ENCODE measurements around the gene LINGO4.

LINGO4 gene

GRCh38 chr1:151805066-151805820, at the start of gene LINGO4:
TSS of gene LINGO4 (minus strand) at chr1:151805419. CDS start at chr1:151802704, 2,715 bp downstream.
- DNase-seq (ENCODE audit: low read depth in 2 of 2) = no peak

- DNase-seq (ENCODE audit: low read depth in 2 of 2) = no peak
These were observed 49.4 kb upstream of the LINGO4 start for GRCh38 chr1:151854658-151855057.

DNA sequence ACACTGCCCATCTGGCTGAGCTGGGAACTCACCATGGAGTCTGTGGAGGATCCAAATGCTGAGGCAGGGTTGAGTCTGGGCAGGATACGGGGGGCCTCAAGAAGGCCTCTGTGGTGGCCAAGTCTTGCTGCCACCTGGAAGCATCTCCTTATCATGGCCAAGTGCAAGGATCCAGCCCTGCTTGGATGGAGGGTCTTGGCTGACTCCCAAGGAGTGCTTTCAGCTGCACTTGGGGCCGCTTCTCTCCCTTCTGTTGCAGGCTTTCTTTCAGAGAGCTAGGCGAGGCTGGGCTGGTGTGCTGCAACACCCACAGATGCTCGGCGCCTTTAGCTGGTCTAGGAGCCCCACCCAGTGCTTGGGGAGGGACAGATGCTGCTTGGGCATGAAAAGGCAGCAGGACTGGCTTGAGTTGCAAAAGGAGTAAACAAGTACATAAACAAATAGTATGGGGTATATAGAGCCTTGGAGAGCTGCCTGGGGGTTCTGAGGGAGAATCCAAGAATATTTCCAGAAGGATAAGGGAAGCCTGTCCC, 48.3 kb upstream of the LINGO4 start, which contains the start of gene THEM5:
Gene THEM5 (minus strand): TSS at position 302 of the 533 bp plus-strand sequence. CDS start 147 bp downstream, at position 155.
- DNase-seq (ENCODE audit: low read depth in 2 of 2) = no peak

DNA sequence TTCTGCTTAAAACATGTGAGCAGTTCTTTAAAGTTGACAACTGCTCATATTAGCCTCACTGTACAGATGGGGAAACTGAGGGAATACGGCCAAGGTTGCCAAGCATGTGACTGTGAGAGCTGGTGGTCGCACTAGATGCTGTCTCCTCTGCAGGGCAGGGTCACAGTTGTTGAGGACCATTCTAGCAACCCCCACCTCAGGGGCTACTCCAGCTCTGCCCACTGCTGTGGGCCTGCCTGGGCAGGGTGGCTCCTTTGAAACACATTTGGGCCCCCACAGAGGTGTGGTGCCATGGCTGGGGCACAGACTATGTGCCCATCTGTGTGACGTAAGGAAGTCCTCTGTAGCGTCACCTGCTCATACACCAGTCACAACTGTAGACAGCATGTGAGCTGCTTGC, 47.5 kb upstream of the LINGO4 start:
- DNase-seq (ENCODE audit: low read depth in 2 of 2) = no peak

DNA sequence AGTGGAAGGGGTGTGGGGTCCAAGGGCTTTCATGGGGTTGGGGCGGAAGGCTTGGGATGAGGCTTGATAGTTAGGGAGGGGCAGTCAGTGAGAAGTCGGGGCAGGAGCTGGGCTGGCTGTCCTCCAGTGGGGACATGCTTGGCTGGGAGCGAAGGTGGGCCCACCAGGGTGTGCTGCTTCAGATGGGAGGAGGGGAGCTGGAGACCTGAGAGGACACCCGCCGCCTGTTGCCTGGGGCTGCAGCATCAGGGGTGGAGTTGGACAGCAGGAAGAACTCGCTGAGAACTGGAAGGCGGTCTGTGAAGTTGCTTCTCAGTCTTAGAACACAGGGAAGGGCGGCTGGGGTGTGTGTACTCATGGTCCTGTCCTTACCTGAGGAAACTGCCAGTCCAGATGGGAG, 46.7 kb upstream of the LINGO4 start:
- DNase-seq (ENCODE audit: low read depth in 2 of 2) = no peak

GRCh38 chr1:151849871-151850270, 44.7 kb upstream of the LINGO4 start:
- DNase-seq (ENCODE audit: low read depth in 2 of 2) = no peak

GRCh38 chr1:151849126-151849525, 43.9 kb upstream of the LINGO4 start:
- no peak for DNase-seq (ENCODE audit: low read depth in 2 of 2)

DNA sequence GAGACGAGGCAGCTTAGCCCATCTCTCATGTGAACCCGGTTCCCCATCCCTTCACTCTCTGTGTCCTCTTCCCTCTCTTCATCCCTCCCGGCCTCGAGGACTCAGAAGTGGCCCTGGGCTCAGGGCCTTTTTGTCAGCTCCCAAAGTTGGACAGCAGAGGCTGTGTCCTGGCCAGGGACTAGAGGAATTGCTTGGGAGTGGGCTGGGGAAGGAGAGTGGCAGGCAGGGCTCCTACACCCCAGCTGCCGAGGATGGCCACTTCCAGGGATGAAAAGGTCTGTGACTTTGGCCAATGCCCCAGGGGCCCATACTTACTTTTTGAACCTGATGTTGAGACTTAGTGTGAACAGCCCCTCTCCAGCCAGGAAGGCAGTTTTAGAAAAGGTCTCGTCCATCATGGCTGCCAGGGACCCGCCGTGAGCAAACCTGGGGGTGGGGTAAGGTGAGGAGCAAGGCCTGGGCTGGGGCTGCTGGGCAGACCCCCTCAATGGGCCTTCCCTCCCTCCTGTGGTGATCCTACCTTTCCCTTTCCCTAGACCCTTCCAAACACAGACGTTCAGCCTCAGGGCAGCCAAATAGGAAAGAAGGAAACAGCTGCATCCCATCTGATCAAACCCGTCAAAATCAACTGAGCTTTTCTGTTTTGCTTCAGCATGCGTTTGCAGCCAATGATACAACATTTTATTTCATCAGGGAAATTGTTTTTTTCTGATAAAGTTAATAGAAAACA, 42.8 kb upstream of the LINGO4 start:
- DNase-seq (ENCODE audit: low read depth in 2 of 2) = no peak

DNA sequence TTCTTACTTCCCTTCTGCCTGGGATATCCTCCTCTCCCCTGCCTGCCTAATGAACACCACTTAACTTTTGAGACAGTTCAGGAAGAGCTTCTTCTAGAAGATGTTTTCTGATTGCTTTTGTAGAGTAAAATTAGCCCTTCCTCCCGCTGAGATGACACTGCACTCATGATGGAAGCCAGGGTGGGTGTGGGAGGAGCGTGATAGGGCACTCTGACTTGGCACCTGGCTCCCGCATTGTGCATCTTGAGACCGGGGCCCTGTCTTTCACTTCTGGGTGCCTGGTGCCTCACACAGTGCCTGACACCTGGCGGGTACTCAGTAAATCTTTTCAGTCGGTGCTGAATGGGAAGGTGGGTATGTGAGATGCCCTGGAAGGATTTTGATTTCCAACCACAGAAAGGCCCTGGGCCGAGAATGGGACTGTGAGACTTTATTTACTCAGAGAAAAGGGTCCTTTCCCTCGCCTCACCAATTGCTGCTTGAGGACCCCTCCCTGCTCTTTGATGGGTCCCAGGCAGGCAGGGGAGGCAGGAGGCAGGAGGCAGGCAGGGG, 41.5 kb upstream of the LINGO4 start:
- no peak for DNase-seq (ENCODE audit: low read depth in 2 of 2)

- DNase-seq (ENCODE audit: low read depth in 2 of 2) = no peak
These were observed 40.9 kb upstream of the LINGO4 start for GRCh38 chr1:151846062-151846568.

GRCh38 chr1:151843398-151843797, 38.2 kb upstream of the LINGO4 start:
- DNase-seq (ENCODE audit: low read depth in 2 of 2) = no peak

GRCh38 chr1:151841141-151841540, 35.9 kb upstream of the LINGO4 start:
- DNase-seq (ENCODE audit: low read depth in 2 of 2) = no peak

DNA sequence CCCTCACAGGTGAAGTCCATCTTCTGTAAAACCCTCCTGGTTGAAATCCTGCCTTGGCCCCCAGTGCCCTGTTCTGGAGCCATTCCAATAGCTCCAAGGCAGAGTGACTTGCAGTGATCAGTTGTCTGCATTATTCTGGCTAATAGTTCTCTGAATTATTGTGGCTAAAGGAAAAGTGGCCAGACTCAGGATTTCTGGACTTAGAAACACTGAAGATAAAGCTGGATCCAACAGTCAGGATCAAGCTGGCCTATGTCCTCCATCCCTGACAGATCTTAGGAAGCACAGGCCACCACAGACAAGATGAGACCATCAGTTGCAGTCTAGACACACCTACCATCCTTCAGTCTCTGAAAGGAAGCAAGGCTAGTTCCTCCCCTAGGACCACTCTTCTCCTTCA, 35.2 kb upstream of the LINGO4 start:
- DNase-seq (ENCODE audit: low read depth in 2 of 2) = no peak

DNA sequence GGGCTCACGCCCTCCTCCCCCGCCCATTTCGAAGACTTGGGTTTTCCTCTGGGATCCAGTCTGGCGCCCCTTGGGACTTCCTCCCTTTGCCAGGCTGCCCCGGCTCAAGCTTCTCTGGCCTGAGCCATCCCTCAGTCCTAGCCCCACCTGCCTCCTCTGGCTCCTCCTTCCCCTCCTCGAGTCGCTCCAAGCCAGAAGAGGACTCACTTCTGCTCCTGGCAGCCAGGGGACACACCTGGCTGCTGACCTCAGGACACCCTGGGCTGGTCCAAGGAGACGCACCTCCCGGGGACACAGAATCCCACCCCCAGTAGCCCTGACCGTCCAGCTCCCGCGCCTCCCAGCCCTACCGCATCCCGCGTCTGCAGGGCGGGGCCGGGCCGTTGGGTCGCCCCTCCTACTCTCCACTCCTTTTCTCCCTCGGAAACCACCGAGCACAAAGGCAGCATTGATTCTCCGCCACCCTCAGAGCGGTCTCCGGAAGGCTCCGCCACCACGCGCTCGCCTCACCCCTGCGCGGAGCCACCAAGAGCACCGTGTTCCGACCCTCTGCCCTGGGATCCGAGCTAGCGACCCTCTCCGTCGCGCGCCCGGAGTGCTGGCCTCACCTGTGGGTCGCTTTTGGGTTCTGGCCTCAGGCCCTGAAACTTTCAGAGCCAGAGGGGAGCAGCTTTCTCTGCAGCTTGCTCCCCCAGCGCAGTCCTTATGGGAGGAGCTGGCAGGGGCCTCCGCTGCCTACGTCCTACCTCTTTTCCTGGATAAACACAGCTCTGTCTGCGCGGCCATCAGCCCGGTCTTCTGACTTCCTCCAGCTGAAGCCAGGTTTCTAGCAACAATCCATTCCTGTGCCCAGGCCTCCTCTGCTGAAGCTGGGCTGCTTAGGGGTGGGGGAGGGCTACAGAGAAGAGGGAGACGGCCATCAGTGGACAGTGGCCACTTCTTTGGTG, 34.5 kb upstream of the LINGO4 start, which contains the start of gene C2CD4D:
Gene C2CD4D (minus strand): TSS at position 364 of the 947 bp plus-strand sequence. CDS start 831 bp downstream, outside the sequence.
- DNase-seq (ENCODE audit: low read depth in 2 of 2) = peak; percentile 42 to 65

GRCh38 chr1:151839082-151839412, 33.8 kb upstream of the LINGO4 start:
- DNase-seq (ENCODE audit: low read depth in 2 of 2) = no peak

DNA sequence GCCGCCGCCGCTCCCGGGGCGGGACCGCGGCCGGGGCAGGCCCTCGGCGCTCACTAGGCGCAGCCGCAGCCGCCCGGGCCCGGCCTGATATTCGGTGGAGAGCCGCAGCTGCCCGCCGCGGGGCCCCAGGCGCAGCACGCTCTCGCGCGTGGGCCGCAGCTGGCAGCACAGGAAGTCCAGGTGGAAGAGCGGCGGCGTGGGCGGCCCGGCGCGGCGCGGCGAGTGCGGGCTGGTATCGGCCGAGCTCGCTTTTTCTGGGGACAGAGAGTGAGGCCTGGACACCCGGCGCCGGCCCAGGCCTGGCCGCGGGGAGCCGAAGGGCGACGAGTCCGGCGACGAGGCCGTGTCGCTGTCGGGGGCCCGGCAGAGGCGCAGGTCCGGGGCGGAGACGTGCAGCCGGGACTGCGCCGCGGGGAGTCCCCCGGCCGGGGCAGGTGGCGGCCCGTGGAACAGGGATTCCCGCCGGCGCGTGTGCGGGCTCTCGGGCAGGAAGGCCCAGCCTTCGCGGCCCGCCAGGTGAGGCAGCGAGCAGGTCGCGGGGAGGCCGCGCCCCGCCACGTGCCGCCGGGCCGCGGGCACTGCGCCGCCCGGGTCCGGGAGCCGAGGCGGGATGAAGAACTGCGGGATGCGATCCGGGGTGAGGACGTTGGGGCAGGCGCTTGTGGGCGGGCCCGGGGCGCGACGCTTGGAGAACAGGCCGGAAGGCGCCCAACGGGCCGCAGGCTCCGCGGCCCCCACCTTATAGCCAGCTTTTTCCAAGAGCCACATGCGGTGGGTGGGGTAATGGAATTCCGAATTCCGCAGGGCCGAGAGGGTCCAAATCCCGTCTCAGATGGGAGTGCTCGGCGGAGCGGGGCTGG, 33.2 kb upstream of the LINGO4 start:
- no peak for DNase-seq (ENCODE audit: low read depth in 2 of 2)

DNA sequence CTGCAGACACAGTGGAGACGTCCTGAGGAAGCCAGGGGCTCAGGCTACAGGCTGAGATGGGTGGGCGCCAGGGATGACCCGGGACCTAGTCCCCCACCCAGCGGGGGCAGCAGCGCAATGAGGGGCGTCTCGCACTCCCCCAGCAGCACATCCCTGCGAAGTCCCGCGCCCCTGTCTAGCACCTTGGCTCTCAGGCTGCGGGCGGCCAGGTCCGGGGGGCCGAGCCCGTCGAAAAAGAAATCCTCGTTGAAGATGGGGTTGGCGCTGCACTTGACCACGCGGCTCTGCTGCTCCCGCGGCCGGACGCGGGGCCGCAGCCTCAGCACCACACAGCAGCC, 32.6 kb upstream of the LINGO4 start:
- no peak for DNase-seq (ENCODE audit: low read depth in 2 of 2)

DNA sequence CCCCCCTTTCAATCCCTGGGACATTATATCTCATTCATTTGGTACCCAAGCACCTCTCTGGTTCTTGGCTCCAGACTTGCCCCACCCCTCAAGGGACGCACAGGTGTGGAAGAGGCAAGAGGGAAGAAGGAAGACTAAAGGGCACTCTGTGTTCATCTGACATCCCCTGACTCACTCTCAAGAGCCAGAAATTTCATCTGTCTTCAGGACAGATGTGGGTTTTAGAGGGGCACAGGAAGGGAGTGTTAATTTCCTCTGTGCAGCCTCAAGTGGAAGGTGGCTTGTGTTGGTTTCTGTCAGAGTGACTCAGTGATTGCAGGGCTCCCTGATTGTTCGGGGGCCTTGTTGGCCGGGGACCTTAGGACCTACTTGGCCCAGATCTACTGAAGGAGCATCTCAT, 32.0 kb upstream of the LINGO4 start:
- no peak for DNase-seq (ENCODE audit: low read depth in 2 of 2)

DNA sequence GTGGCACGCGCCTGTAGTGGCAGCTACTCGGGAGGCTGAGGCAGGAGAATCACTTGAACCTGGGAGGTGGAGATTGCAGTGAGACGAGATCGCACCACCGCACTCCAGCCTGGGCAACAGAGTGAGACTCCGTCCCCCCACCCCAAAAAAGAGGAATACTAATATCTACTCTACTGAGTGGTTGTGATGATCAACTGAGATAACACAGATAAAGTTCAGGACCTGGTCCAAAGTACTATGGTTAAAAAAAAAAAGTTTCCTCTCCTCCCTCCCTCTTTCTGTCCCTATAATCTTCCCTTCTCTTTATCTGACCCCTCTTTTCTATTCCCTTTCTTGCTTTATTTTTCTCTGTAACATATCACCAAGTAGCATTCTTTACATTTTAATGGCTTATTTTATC, 30.4 kb upstream of the LINGO4 start:
- no peak for DNase-seq (ENCODE audit: low read depth in 2 of 2)

- DNase-seq (ENCODE audit: low read depth in 2 of 2) = no peak
These were observed 29.0 kb upstream of the LINGO4 start for GRCh38 chr1:151834239-151834638.
